GM19328 (cell line): Measurements from ENCODE around the gene FAHD2A.
"Not testable (repeated sequence)": the region's sequence is repeated elsewhere in the genome, so short reads cannot be mapped to it uniquely, and the experiment has no call there.

Source experiments
- ATAC-seq: cut with Tn5 transposase; IDR thresholded peaks from one replicate; pipeline ENCODE4 v1.9.1; 2021; ENCODE audit warnings: mild to moderate bottlenecking, moderate library complexity; ENCODE audit not compliant: unreplicated experiment

Gene FAHD2A

GRCh38 chr2:95402370-95403203, at the start of gene FAHD2A:
Gene FAHD2A, plus strand, starts transcription at chr2:95402708. Its CDS starts 2,851 bp downstream, at chr2:95405559.
- peak; percentile 94 for ATAC-seq

GRCh38 chr2:95353055-95353575, 49.4 kb upstream of the FAHD2A start:
- no peak for ATAC-seq

- ATAC-seq, result no peak
These were observed 48.7 kb upstream of the FAHD2A start for GRCh38 chr2:95353613-95354468.

- ATAC-seq, result no peak
These were observed 48.0 kb upstream of the FAHD2A start for GRCh38 chr2:95354469-95354901.

GRCh38 chr2:95354925-95355324, 47.6 kb upstream of the FAHD2A start:
- ATAC-seq, result no peak

- not testable (repeated sequence) for ATAC-seq
These were observed 47.0 kb upstream of the FAHD2A start for GRCh38 chr2:95355486-95355885.

- no peak for ATAC-seq
These were observed 45.4 kb upstream of the FAHD2A start for GRCh38 chr2:95356821-95357700.

- no peak for ATAC-seq
These were observed 44.7 kb upstream of the FAHD2A start for GRCh38 chr2:95357717-95358280.

- no peak for ATAC-seq
These were observed 43.5 kb upstream of the FAHD2A start for GRCh38 chr2:95359031-95359430.

- no peak for ATAC-seq
These were observed 43.0 kb upstream of the FAHD2A start for GRCh38 chr2:95359501-95359930.

GRCh38 chr2:95361216-95361980, 41.1 kb upstream of the FAHD2A start:
- ATAC-seq, result no peak

- ATAC-seq, result no peak
These were observed 40.0 kb upstream of the FAHD2A start for GRCh38 chr2:95362486-95362885.

GRCh38 chr2:95366514-95366913, 36.0 kb upstream of the FAHD2A start:
- ATAC-seq, result no peak

- ATAC-seq, result no peak
These were observed 30.2 kb upstream of the FAHD2A start for GRCh38 chr2:95372216-95372829.

GRCh38 chr2:95372845-95373244, 29.7 kb upstream of the FAHD2A start:
- no peak for ATAC-seq

GRCh38 chr2:95374029-95374428, 28.5 kb upstream of the FAHD2A start:
- ATAC-seq, result no peak

- no peak for ATAC-seq
These were observed 28.0 kb upstream of the FAHD2A start for GRCh38 chr2:95374451-95374920.

- no peak for ATAC-seq
These were observed 27.5 kb upstream of the FAHD2A start for GRCh38 chr2:95374921-95375471.
